NB4 (cell line): ENCODE results near the gene CHCHD6.

Experiments used
- DNase-seq: peaks from one replicate; pipeline ENCODE4 v3.0.0; 2010; ENCODE audit warnings: low read depth
- H3K4me3 ChIP-seq: one replicate; pipeline ENCODE4 v1.5.1; 2011; ENCODE audit warnings: mild to moderate bottlenecking, low read depth, low read length, moderate library complexity
- CTCF ChIP-seq: IDR thresholded peaks from one replicate; pipeline ENCODE4 v1.5.1; 2012; ENCODE audit warnings: low read depth, low read length
- MAX ChIP-seq: IDR thresholded peaks from 2 replicates; pipeline ENCODE4 v1.6.1; 2011; ENCODE audit warnings: low read depth, low read length
- MYC ChIP-seq: IDR thresholded peaks from 2 replicates; pipeline ENCODE4 v1.6.1; 2011; ENCODE audit warnings: low read depth, low read length
- POLR2A ChIP-seq: IDR thresholded peaks from 2 replicates; pipeline ENCODE4 v1.6.1; 2011; ENCODE audit warnings: mild to moderate bottlenecking; ENCODE audit not compliant: insufficient read length; ENCODE audit errors: extremely low read depth

The CHCHD6 gene

GRCh38 chr3:127003175-127003555 lies 299.1 kb downstream of the CHCHD6 start:
- DNase-seq = no peak
- TF ChIP-seq MAX = no peak
- no peak for TF ChIP-seq POLR2A
- no peak for TF ChIP-seq CTCF
- TF ChIP-seq MYC = no peak
- no peak overlapping the region for H3K4me3 ChIP-seq

GRCh38 chr3:127003601-127004280 lies 299.7 kb downstream of the CHCHD6 start:
- TF ChIP-seq CTCF (no peak), MYC (no peak), MAX (no peak), POLR2A (no peak)
- H3K4me3 ChIP-seq = no peak overlapping the region
- DNase-seq = no peak

- TF ChIP-seq MAX (no peak), CTCF (no peak), POLR2A (no peak), MYC (no peak)
- no peak for DNase-seq
- no peak overlapping the region for H3K4me3 ChIP-seq
These were observed 300.8 kb downstream of the CHCHD6 start for GRCh38 chr3:127004641-127005397.

- TF ChIP-seq MYC = no peak
- TF ChIP-seq CTCF = no peak
- no peak for TF ChIP-seq POLR2A
- TF ChIP-seq MAX = no peak
- no peak for DNase-seq
- H3K4me3 ChIP-seq = no peak overlapping the region
These were observed 301.9 kb downstream of the CHCHD6 start for GRCh38 chr3:127005864-127006500.

- DNase-seq = no peak
- H3K4me3 ChIP-seq = no peak overlapping the region
- TF ChIP-seq POLR2A (no peak), MAX (no peak), CTCF (no peak), MYC (no peak)
These were observed 302.9 kb downstream of the CHCHD6 start for GRCh38 chr3:127006781-127007436.
